GM21381 (cell line): ENCODE results near the gene FAM153A.
"Not testable (repeated sequence)": the region's sequence is repeated elsewhere in the genome, so short reads cannot be mapped to it uniquely, and the experiment has no call there.

Experiments used
- ATAC-seq: cut with Tn5 transposase; IDR thresholded peaks from one replicate; pipeline ENCODE4 v1.9.1; 2021; ENCODE audit warnings: mild to moderate bottlenecking, moderate library complexity; ENCODE audit not compliant: unreplicated experiment

The FAM153A gene

DNA sequence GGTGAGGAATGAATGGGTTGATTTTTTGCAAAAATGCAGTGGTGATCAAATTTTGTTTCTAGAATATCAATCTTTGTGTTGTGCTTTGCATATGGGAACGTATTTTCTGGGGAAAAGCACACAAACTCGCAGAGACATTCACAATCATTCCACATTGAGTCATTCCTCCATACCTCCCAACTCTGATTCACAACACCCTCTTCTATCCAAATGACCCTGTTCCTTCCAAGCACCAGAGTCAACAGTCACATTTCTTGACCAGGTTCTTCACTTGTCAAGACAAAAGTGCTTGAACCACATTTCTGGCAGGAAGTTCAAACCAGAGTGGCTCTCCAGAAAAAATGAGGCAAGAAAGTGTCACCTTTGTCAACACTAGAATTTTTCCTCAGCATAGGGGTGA, 35.3 kb downstream of the FAM153A start:
- not testable (repeated sequence) for ATAC-seq

DNA sequence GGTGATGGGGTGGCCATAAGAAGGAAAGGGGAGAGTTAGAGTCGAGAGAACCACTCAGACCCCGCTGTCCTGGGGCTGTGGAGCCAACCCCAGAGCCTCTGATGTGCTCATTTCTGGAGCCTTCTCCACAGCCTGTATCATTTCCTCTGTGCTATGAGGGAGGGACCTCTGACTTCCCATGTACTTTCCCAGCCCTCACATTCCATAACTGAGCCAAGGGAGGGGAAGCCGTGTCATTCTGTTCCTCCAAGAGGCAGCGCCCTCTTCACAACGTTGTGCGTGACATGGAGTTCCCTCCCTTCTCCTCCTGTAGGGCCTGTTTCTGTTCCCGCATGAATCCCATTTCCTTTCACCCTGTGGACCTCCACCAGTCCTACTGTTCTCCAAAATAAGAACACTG, 57.8 kb downstream of the FAM153A start:
- ATAC-seq: not testable (repeated sequence)

DNA sequence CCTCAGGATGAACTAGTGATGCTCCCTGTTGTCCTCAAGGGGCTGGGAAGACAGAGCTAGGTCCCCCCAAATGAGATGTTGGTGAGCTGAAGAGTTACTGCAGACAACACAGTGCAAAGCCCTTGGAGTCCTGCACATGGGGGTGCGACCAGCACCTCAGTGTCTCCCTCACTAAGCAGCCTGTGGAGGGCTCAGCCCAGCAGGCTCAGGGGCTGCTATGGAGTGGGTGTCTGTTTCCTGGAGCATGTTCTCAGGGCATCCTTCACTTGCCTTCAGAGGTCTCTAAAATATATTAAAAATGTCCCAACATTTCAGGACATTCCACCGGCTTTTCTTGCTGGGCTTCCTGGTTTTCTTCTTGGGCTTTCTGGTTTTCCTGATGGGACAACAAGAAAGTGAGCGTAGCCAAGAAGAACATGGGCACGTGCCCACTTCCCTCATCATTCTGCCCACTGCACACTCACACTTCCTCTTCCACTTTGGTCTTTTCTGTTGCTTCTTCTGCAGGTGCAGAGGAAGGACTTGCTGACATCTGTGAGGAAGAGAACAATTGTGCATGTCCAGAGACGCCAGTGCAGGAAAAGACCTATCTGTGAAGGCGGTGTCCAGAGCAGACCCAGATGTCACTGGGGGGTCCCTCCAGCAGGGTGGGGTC, 58.7 kb downstream of the FAM153A start:
- ATAC-seq: not testable (repeated sequence)

DNA sequence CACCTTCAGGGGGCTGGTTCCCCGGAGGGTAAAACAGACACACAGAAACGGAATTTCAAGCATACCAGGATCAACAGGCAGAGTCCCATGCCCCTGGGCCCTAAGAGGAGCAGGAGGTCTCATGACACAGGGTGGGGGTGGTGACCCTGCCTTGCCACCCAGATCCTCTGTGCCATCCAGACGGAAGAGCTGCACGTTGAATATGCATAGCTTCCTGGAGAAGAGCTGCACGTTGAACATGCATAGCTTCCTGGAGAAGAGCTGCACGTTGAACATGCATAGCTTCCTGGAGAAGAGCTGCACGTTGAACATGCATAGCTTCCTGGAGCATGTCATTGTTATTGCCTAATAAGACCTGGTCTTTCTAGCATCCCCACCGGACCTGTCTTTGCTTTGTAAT, 59.9 kb downstream of the FAM153A start:
- not testable (repeated sequence) for ATAC-seq

DNA sequence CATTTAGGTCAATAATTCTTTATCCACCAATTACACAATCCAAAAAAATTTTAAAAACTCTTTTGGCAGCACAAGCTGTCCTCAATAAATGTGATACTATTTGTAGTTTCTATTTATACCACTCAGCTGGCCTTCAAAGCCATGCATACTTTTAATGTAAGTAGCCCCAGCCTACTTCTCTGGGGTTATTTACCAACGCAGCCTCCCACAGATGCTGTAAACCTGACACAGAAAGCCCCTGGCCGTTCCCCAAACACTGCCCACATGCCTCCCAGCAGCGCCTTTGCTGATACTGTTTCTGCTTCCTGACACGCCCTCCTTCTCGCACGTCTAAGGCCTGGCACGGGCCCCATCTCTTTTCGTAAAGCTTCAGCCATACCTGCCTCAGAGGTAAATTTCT, 62.7 kb downstream of the FAM153A start:
- not testable (repeated sequence) for ATAC-seq

DNA sequence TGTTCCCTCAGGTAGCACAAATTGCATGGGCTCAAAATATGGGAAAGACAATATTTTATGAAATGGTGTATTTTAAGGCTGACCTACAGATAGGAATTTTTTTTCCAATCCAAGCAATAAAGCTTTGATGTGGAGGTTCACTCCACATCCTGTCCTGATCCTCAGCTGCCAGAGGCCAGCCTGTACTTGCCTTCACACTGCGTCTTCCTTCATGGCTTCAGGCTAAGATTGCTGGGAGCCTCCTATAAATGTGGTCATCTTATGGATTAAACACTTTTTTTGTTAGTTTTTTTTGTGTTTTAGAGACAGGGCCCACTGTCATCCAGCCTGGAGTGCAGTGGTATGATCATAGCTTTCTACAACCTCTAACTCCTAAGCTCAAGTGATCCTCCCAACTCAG, 67.3 kb downstream of the FAM153A start:
- not testable (repeated sequence) for ATAC-seq

DNA sequence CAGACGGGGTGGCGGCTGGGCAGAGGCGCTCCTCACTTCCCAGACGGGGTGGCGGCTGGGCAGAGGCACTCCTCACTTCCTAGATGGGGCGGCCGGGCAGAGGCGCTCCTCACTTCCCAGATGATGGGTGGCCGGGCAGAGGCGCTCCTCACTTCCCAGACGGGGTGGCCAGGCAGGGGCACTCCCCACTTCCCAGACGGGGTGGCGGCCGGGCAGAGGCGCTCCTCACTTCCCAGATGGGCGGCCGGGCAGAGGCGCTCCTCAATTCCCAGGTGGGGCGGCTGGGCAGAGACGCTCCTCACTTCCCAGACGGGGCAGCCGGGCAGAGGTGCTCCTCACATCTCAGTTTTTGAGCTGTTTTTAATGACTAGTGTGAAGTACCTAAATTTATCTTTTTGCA, 86.6 kb downstream of the FAM153A start:
- not testable (repeated sequence) for ATAC-seq

DNA sequence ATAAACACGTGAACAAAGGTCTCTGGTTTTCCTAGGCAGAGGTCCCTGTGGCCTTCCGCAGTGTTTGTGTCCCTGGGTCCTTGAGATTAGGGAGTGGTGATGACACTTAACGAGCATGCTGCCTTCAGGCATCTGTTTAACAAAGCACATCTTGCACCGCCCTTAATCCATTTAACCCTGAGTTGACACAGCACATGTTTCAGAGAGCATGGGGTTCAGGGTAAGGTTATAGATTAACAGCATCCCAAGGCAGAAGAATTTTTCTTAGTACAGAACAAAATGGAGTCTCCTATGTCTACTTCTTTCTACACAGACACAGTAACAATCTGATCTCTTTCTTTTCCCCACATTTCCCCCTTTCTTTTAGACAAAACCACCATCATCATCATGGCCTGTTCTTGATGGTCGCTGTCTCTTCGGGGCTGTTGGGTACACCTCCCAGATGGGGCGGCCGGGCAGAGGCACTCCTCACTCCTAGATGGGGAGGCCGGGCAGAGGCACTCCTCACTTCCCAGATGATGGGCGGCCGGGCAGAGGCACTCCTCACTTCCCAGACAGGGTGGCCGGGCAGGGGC, 87.3 kb downstream of the FAM153A start:
- not testable (repeated sequence) for ATAC-seq

DNA sequence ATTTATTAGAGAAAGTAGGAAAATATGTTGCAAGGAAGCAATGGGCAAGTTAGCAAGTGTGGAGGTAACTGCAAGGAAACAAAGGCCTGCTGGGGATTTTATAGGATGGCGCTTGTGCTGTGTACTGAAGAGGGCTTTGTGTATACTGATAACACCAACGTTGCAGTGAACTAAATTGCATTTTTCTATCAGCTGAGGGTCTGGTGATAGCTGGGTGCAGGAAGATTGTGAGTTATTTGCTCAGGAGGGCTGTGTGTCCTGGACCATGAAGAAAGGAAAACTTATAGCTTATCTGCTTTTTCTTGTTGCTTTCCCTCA, 88.2 kb downstream of the FAM153A start:
- ATAC-seq: not testable (repeated sequence)

DNA sequence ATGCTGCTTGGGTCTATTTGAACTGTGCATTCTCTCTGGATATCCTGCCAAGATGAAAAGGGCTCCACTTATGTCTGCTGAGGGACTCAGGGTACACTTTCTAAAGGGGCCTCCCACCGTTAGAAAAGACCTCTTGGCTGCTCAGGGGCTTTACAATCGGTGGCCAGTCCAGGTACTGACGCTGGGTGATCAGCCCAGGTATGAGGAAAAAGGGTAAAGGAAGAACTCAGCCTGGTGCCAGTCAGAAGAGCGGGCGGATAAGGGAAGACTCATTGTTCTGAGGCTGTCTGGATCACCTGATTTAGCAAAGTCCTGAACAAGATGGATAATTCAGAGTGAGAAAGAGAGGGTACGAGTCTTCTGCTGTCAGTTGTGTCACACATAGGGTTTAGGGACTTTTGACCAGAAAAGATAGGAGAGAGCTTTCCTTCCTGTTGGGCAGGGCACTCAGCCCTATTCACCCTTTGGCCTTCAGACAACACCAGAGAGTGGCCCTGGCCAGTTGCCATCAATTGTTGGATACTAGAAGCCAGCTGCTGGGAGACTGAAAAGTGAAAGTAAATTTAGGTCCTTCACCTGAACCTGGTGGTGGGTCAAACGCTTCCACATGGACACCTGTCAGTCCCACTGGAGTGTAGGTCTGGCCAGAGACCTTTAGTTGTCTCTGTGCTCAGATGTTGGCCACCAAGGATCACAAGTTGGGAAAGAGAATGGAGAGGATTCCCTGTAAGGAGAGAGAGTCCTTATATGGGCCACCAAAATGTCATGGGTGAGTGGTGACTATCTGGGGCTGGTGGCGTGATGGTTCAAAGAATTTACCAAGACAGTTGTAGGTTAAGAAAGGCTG, 88.8 kb downstream of the FAM153A start:
- not testable (repeated sequence) for ATAC-seq

DNA sequence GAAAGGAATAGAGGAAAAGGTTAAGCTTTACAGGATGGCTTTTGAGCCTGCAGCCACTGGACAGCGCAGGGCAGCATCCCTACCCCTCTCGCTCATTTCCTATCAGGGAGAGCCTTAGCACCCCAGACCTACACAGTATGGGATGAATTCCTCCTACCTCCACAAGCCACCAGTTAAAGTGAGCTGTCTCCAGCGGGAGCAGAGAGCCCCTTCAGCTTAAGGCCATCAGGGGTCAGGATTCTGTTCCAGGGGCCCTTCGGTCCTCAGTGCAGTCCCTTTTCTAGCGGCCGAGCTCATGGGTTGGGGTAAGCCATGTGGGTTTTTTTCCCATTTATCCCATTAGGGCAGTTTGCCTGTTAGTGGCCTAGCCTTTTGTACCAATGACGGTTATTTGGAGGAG, 89.7 kb downstream of the FAM153A start:
- ATAC-seq: not testable (repeated sequence)

DNA sequence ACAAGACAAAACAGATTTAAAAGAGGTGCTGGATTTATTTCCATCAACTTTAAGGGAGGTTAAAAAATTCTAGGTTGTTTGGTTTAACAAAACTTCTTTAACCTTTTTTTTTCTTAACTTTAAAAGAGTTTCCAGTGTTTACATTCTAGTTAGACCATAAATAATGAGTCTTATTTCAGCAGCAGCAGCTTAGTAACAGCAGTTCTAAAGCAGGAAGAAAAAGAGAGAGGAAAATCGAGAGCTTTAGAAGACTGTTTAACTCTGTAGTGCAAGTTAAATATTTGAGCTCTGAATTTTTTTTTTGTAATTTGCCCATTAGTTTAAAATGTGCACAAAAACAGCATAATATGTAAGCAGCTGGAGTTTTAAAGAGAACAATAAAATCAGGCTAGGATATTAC, 90.2 kb downstream of the FAM153A start:
- not testable (repeated sequence) for ATAC-seq

DNA sequence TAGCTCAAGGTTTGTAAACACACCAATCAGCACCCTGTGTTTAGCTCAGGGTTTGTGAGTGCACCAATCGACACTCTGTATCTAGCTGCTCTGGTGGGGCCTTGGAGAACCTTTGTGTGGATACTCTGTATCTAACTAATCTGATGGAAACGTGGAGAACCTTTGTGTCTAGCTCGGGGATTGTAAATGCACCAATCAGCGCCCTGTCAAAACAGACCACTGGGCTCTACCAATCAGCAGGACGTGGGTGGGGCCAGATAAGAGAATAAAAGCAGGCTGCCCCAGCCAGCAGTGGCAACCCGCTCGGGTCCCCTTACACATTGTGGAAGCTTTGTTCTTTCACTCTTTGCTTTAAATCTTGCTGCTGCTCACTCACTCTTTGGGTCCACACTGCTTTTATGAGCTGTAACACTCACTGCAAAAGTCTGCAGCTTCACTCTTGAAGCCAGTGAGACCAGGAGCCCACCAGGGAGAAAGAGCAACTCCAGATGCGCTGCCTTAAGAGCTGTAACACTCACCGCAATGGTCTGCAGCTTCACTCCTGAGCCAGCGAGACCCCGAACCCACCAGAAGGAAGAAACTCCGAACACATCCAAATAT, 93.6 kb downstream of the FAM153A start:
- not testable (repeated sequence) for ATAC-seq

DNA sequence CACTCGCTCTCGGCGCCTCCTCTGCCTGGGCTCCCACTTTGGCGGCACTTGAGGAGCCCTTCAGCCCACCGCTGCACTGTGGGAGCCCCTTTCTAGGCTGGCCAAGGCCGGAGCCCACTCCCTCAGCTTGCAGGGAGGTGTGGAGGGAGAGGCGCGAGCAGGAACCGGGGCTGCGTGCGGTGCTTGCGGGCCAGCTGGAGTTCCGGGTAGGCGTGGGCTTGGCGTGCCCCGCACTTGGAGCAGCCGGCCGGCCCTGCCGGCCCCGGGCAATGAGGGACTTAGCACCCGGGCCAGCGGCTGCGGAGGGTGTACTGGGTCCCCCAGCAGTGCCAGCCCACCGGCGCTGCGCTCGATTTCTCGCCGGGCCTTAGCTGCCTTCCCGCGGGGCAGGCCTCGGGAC, 94.6 kb downstream of the FAM153A start:
- not testable (repeated sequence) for ATAC-seq

DNA sequence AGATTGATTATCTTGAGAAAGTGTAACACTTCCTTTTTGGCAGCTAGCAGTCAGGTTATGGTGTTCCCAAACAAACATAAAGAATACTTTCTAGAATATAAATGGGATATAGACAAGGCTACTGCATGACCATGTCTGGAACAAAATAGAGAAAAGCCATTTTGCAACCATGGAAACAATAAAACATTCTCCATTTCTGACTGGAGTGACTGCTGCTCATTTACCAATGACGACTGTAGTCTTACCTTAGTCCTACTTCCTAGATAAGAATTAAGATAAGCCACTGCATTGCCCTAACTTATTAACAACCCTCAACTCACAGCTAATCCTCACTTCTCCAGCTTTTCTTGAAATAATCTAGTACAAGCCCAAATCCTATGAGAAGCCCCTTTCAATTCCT, 100.8 kb downstream of the FAM153A start:
- not testable (repeated sequence) for ATAC-seq
